GM19397 (cell line): ENCODE data around the gene TSEN2.
"Not testable (repeated sequence)": the region's sequence is repeated elsewhere in the genome, so short reads cannot be mapped to it uniquely, and the experiment has no call there.

ENCODE experiments used
- ATAC-seq: cut with Tn5 transposase; IDR thresholded peaks from one replicate; pipeline ENCODE4 v1.9.1; 2021; ENCODE audit warnings: mild to moderate bottlenecking, moderate library complexity; ENCODE audit not compliant: unreplicated experiment

Gene TSEN2

DNA sequence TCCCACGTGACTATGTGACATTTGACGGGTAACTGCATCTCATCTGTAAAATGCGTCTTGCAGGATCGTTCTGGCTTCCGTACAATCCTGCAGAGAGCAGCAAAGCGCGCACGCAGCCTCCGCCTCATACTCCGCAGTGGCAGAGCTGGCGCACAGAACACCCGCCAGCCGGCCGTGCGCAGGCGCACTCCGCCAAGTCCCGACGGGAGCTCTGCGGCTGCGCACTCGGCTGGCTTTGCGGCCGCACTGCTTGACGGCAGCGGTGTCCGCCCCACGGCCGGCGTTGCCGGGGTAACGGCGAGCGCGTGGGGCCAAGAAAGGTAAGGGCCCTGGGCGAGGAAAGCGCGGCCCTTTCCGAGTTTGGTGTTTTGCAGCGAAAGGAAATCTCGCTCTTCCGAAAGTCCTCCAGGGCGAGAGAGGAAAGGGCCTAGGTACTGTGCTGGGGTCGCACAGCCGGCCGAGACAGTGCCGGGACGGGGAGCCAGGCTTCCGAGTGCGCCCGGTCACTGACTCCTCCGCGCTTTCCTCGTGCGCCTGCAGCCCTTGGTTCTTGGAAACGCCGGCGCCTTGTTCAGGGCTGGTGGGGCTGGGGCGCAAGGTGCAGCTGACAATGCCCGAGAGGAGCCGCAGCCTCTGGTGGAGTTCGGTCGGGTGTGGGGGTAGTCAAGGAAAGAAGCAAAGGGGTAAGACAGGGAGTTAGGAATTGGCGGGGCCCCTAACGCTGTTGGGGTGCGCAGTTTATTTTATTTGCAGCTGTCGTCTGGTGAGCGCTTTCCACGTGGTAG, at the start of gene TSEN2:
TSS of gene TSEN2 (plus strand) at position 283 of the 785 bp plus-strand sequence. CDS start 5,321 bp downstream, outside the sequence.
- peak; percentile 94 for ATAC-seq

DNA sequence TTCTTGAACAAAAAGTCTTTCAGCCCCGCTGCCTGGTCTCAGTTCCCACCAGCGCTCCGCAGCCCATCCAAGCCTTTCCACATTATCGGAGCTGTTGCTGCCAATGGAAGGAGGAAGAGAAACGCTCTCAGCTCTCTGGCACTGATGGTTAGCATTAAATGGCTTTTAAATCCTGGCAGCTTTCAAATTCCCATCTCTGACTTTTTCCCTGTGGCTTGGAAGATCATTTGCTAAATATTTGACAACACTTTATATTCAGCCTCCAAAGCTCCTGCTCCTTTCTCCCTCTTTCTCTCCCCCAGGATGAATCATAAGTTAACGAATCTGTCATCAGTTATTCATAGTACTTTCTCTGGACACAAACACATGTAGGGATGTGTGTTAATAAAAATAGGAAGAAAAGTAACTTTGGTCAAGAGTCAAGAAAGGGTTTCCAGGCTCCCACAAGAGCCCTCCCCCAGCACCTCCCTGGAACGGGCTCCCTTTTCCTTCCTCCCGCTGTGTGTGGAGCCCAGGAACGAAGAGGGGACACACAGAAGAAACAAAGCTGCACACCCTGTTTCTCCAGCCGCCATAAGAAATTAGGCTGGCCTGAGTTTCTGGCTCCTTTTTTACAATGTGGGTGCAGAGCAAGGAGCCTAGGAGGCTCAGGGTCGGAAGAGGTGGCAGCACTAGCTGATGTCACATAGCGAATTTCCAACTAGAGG, 47.6 kb upstream of the TSEN2 start:
- ATAC-seq = no peak

DNA sequence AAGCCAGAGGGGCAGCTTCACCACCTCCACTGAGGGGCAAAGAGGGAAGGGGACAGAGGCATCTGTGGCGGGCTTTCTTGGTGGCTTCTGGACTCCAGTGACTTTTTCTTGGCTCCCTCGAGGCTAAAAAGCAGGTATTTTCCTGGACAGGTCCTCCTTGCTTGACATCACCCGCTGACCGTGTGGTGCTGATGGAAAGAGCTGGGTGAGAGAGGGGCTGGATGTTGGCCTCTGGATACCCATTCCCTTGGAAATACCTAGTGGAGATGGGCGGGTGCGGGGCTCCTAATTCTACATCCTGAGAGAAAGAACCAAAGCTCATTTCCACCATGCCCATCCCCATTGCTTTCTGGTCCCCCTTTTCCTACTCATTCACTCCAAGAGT, 47.1 kb upstream of the TSEN2 start:
- ATAC-seq = no peak

DNA sequence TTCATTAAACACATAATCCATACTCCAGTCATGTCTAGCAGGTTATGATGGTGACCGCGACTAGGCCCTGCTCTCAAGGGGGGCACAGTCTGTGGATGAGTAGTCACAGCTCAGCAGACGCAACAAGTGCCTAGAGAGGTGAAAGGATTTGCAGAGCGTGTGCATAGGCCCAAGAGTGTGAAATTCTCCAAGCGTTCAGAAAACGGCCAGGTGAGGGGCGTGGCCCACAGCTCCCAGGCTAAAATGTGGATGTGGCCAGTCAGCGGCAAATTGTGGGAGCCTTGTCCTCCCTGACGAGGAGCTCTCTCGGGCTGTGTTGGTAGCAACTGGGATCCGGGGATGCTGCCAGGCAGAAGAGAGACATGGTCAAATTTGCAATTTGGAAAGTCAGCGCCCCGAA, 46.4 kb upstream of the TSEN2 start:
- ATAC-seq = no peak

DNA sequence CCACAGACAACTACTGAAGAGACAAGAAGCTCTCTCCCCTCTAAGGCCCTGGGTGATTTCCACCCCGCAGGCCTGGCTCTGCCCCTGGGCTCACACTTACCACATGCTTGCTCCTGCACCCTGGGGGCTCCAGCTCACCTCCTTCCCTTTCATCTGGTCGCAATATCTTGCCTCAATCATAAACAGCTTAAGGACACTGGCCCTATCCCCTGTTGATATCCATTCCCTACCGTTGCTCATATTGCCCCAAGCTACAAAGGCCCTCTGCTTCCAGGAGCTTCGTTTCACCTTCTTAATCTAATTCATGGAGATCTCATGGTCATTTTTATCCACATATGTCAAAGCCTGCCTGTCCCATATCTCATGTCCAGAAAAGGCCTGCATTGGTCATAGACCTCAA, 46.0 kb upstream of the TSEN2 start:
- ATAC-seq = no peak

DNA sequence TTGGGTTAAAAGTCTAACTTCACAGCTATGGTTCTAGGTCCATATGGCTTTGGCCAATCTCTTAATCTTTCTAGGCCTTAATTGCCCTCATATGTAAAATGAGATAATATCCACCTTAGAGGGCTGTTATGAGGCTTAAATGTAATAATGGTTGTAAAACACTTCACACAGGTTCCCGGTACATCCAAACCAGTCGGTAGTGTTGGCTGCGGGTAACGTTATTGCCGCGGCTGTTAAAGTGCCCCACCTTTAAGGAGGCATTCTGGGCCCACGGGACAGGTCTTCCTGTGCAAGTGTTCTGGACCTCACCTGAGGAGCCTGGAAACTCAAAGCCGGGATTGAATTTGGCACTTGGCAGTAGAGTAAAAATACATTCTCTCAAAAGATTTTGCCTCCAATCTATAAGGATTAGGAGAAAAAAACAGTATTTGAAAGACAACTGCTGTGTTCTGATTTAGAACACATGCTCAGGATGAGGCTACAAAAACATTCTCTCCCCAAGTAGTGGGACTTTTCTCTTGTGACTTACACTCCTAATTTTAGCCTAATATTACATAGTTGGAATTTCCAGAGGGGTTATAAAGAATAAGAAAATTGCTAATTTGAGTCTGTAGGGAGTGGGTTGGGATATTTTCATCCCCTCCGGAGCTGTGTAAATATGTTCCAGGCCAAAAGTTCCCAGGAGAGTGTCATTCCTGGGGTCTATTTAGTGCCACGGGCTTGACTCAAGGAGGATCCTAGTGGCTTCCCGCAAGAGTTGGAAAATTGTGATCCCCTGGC, 44.9 kb upstream of the TSEN2 start:
- ATAC-seq = no peak

DNA sequence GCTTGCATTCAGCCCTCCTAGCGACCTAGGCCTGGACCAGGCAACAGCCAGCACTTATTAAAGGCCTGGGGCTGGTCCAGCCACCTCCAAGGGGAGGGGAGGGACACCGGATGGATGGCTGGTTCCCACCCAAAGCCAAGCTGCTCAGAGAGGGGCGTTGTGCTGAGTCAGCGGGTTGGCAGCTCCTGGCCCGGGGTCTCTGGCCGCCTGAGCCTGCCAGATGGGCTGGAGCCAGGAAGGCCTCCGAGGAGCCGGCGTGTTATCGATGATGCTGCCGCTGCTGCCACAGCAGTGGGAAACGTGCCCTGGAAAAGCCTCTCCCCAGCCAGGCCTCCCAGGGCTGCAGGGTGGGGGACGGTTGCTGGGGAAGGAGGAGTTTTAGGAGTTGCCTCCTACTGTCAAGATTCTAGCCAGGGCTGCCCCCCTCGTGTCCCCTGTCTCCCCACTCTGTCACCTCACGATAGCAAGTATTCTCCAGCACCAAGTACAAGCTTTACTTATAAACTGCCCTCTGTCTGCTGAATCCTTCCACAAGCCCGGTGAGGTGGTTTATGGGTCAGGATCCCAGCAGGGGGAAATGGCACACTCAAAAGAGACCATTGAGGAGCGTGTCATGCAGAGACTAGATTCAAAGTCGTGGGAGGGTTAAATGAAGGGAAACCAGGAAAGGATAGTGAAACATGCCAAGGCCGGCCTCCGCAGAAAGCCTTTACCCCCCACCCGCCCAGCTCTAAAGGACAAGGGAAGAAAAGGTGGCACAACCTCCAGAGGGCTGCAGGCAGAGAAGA, 43.2 kb upstream of the TSEN2 start:
- no peak for ATAC-seq

DNA sequence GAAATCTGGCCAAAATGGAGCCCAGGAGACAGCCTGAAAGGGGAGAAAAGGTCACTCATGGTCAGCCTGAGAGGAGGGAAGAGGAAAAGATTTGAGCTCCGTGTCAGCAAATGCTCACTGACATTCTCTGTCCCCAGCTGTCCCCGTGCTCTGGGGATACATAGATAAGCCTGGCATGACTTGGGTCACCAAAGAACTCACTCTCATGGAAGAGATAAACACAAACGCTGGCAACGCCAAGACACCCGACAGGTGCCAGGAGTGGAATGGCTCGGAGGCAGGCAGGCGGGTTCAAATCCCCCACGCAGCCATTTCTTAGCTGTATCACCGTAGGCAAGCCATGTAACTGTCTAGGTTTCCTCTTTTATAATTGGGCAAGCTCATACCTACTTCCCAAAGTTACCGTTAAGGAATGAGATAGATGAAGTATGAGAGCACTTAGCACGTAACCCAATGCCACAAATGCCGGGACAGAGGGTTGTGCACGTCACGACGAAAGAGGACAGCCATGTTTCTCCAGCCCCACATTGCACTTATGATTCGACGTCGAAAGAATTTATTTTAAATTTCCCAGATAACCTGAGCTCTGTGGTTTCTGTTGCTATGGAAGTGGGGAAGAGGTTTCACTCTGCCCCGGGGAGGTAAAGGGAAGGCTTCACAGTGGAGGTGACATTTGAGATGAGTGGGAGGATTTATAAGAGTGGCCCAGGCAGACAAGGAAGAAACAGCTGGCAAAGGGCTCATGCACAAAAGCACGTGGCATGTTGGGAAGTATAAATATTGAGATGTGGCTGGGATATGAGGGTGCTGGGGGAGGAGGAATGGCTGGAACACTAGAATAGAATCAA, 41.4 kb upstream of the TSEN2 start:
- no peak for ATAC-seq

DNA sequence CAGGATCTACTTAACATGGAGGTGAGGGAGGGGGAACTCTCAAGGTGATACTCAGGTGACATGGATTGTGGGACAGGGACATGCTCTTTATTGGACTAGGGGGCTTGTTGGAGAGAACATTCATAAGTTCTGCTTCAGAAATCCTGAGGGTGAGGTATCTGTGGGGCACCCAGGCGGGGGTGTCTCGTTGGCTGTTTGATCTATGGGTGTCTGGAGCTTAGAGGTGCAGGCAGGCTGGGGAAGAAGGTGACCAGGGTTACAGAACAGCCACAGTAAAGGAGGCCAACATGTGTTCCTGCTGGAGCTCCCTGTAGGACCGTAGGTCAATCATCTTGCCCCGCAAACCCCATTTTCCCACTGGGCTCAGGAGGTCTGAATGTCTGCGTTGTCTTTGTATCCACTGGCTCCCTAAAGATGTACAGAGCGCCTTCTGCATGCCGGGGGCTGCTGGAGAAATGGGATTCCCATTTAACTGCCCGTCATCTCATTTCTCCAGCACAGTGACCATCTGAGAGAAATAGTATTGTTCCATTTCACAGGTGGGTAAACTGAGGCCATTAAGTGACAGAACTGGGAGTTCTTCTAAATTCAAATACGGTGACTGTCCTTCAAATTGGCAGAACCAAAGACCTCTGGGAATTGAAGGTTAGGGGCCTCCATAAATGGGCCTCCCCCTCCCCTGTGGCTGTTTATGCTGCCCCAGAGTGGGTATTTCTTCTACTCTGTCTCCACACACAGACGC, 40.3 kb upstream of the TSEN2 start:
- no peak for ATAC-seq

DNA sequence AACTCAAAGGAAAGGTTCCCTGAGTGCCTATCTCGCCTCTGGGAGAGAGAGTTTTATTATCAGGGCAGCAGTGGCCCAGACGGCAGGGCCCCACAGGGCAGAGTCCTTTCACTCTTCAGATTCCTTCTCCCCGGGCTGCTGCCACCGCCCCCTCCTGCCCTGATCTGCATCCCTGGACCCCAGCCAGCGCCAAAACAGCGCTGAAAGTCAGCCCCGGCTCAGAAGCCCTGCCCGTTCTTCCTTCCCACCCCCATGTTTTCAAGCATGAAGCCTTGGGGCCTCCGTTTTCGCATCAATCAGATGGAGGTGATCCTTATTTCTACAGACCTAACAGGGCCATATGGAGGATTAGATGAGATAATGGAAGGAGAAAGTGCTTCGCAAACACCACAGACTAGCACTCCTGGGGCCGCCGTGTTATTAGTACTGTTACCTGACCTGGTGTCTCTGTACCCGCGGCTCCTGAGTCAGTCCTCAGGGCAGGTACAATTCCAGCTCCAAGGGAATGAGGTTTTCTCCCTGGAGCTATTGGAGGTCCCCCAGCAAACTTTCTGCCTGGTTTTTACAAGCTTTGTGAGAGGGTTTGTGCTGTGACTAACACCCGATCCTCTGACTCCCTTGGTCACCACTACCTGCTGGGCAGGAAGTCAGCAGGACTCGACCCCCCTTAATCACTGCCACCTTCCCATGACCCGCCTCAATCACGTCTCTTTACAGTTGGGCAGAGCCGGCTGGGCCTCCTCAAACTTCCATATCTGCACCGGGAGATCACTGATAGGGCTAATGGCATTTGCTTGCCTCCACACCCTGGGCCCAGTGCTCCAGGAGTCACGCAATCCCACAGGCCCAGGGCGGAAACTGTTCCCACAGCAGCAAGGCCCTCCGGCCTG, 39.5 kb upstream of the TSEN2 start:
- no peak for ATAC-seq

DNA sequence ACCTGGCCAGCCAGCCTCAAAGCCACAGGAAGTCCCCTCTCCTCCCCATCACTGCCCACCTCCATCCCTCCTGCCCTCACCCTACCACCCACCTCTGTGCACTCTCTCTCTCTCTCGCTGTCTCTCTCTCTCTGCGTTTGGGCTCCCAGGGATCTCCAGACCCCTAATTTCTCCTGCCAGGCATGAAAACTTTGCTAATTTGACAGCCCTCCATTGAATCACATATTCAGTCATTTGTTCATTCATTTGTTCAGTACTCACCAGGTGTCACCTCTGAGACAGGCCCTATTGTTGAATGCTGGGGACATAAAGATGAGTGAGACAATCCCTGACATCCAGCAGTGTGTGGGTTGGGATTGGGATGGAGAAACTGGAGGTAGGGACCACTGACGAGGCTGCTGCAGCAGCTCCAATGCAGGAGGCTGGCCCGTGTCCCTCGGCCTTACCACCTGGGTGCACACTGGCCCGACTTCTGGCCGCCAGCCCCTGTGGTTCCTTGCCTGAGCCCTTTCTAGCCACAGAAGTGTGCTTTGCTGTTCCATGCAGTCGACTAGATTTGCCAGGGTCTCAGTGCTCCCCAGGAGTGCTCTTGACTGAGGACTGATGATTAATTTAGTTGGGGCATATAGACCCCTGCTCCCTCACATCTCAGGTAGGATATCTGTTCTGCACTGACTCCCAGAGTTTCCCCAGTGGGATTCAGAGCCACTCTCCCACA, 38.6 kb upstream of the TSEN2 start:
- no peak for ATAC-seq

DNA sequence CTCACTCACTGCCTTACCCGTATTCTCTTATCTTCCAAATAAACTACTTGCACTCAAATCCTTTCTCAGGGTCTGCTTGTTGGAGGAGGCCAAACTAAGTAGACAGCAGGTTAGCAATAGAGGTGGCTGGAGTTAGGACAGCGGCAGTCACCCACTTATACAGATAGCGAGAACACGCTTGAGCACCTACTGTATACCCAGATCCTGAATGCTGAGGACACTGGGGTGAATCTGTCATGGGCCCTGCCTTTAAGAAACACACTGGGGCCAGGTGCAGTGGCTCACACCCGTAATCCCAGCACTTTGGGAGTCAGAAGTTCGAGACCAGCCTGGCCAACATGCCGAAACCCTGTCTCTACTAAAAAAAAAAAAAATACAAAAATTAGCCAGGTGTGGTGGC, 38.0 kb upstream of the TSEN2 start:
- ATAC-seq = no peak

DNA sequence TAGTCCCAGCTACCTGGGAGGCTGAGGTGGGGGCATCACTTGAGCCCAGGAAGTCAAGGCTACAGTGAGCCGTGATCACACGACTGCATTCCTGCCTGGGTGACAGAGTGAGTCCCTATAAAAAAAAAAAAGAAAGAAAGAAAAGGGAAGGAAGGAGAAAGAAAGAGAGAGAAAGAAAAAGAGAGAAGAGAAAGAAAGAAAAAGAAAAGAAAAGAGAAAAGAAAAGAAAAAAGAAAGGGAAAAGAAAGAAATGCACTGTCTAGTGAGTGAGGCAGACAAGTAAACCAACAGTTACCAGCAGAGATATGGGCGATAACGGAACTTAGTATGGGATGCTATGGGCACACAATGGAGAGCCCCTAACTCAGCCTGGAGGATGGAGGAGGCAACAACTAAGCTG, 37.2 kb upstream of the TSEN2 start:
- no peak for ATAC-seq

DNA sequence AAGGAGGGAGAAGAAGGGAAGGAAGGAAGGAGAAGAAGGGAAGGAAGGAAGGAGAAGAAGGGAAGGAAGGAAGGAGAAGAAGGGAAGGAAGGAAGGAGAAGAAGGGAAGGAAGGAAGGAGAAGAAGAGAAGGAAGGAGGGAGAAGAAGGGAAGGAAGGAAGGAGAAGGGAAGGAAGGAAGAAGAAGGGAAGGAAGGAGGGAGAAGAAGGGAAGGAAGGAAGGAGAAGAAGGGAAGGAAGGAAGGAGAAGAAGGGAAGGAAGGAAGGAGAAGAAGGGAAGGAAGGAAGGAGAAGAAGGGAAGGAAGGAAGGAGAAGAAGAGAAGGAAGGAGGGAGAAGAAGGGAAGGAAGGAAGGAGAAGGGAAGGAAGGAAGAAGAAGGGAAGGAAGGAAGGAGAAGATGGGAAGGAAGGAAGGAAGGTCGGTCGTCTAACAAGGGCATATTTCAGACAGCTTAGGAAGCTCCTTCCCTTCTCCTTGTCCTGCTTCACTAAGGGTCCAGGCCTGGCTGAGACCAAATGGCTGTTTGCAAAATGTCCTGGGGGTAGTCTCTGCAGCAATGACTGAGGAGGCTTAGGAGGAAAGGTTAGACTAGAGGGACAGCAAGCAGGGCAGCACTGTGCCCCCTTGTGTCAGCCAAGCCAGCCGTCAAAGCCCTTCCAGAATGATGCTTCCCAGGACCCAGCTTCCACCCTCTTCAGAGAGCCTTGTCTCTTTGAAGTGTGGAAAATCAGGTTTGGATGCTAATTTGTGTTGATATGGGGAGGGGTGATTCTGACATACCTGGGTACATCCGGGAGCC, 35.7 kb upstream of the TSEN2 start:
- ATAC-seq = not testable (repeated sequence)

DNA sequence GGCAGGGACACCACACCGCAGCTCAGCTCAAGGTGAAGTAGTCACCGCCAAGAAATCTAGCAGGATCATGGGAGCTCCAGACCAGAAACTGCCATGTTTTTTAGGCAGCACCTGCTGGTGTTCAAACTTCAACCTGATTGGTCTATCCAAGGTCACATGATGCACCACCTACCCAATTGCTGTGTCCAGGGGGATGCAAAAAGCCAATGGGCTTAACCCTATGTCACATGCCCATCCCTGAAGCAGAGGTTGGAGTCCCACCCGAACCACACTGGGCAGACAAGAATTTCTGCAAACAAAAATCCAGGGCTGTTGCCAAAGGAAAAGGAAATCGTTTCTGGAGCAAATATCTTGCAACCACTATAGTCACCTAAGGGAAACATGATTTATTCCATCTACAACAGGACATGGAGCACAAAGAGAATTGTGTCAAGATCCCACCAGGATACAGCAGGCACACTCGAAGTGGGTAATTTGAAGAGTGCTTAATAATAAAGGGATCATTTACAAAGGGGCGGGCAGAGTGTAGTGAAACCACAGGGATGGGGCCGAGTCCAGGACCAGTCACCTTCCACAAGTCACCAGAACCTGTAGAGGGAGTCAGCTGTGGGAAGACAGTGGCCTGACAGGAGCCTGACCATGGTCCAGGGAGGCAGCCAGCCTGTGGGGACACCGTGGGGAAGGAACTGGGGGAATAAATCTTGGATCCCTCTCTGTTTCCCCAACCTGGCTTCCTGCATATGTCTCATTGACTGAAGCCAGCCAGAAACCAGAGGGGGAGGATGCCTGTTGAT, 34.2 kb upstream of the TSEN2 start:
- ATAC-seq = no peak

DNA sequence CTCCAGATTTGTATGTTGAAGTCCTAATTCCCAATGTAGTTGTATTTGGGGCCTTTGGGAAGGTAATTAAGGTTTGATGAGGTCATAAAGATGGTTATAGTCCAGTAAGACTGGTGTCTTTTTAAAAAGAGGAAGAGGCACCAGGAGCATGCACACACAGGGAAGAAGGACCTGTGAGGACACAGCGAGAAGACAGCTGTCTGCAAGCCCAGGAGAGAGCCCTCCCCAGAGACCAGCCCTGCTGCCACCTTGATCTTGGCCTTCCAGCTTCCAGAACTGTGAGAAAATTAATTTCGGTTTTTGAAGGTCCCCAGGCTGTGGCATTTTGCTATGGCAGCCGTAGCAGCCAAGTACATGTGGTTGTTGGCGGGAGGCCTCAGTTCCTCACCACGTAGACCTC, 32.8 kb upstream of the TSEN2 start:
- no peak for ATAC-seq
